Epidermal melanocyte (primary cell): ENCODE data around the gene DICER1.
"Not testable (repeated sequence)": the region's sequence is repeated elsewhere in the genome, so short reads cannot be mapped to it uniquely, and the experiment has no call there.

Experiments
- DNase-seq: peaks from one replicate; pipeline ENCODE4 v3.0.0; 2011; ENCODE audit warnings: low spot score; ENCODE audit not compliant: insufficient read length

DICER1 gene

GRCh38 chr14:95151561-95151960, 5.8 kb downstream of the DICER1 start:
- no peak for DNase-seq

GRCh38 chr14:95150910-95151309, 6.4 kb downstream of the DICER1 start:
- DNase-seq = no peak

- no peak for DNase-seq
Measured at GRCh38 chr14:95149441-95149840, 7.9 kb downstream of the DICER1 start.

GRCh38 chr14:95147597-95147996, 9.7 kb downstream of the DICER1 start:
- DNase-seq = no peak

GRCh38 chr14:95146079-95146771, 11.1 kb downstream of the DICER1 start:
- no peak for DNase-seq

GRCh38 chr14:95144849-95145248, 12.5 kb downstream of the DICER1 start:
- no peak for DNase-seq

GRCh38 chr14:95143808-95144620, 13.3 kb downstream of the DICER1 start:
- DNase-seq = no peak

GRCh38 chr14:95142208-95142607, 15.1 kb downstream of the DICER1 start:
- no peak for DNase-seq

- DNase-seq = no peak
Measured at GRCh38 chr14:95141684-95142083, 15.6 kb downstream of the DICER1 start.

- DNase-seq = no peak
Measured at GRCh38 chr14:95140060-95140858, 17.1 kb downstream of the DICER1 start.

GRCh38 chr14:95138876-95139275, 18.5 kb downstream of the DICER1 start:
- DNase-seq = no peak

- not testable (repeated sequence) for DNase-seq
Measured at GRCh38 chr14:95138455-95138854, 18.9 kb downstream of the DICER1 start.

- no peak for DNase-seq
Measured at GRCh38 chr14:95137804-95138167, 19.5 kb downstream of the DICER1 start.

GRCh38 chr14:95137164-95137803, 20.0 kb downstream of the DICER1 start:
- no peak for DNase-seq

- no peak for DNase-seq
Measured at GRCh38 chr14:95136631-95137030, 20.7 kb downstream of the DICER1 start.

GRCh38 chr14:95134304-95134933, 22.9 kb downstream of the DICER1 start:
- no peak for DNase-seq

- DNase-seq = no peak
Measured at GRCh38 chr14:95133282-95133681, 24.0 kb downstream of the DICER1 start.

GRCh38 chr14:95132760-95133159, 24.6 kb downstream of the DICER1 start:
- DNase-seq = no peak

- no peak for DNase-seq
Measured at GRCh38 chr14:95130549-95130948, 26.8 kb downstream of the DICER1 start.

- no peak for DNase-seq
Measured at GRCh38 chr14:95128140-95128539, 29.2 kb downstream of the DICER1 start.

GRCh38 chr14:95127531-95127911, 29.8 kb downstream of the DICER1 start:
- no peak for DNase-seq
